Osteoblast (primary cell): ENCODE data around the gene NELL1. TPM values are rescaled to one million over a fixed set of nuclear protein-coding genes. Genes with fewer than 3 reads are reported as not detected.

Source experiments
- DNase-seq: peaks from one replicate; pipeline ENCODE4 v3.0.0; 2011; ENCODE audit warnings: low spot score, mixed read lengths; ENCODE audit not compliant: insufficient read length; ENCODE audit errors: missing footprints
- H2AFZ ChIP-seq: 2 replicates; pipeline ENCODE4 v1.6.0; 2011; ENCODE audit warnings: mild to moderate bottlenecking, low read length
- H3K27ac ChIP-seq: 2 replicates; pipeline ENCODE4 v1.5.1; 2011; ENCODE audit warnings: mild to moderate bottlenecking, low read depth, low read length, moderate library complexity
- H3K27me3 ChIP-seq: 2 replicates; pipeline ENCODE4 v1.6.0; 2012; ENCODE audit warnings: mild to moderate bottlenecking, control low read depth, inconsistent platforms, low read length, moderate library complexity; ENCODE audit not compliant: insufficient read depth
- H3K36me3 ChIP-seq: 2 replicates; pipeline ENCODE4 v1.5.1; 2011; ENCODE audit warnings: mild to moderate bottlenecking, low read length, control low read depth, moderate library complexity; ENCODE audit not compliant: insufficient read depth
- H3K4me1 ChIP-seq: 2 replicates; pipeline ENCODE4 v1.5.1; 2011; ENCODE audit warnings: mild to moderate bottlenecking, low read length, control low read depth, moderate library complexity; ENCODE audit not compliant: insufficient read depth
- H3K4me2 ChIP-seq: 2 replicates; pipeline ENCODE4 v1.6.0; 2011; ENCODE audit warnings: mild to moderate bottlenecking, low read length; ENCODE audit not compliant: insufficient read depth
- H3K4me3 ChIP-seq: fragments of 200-600 bp; sonication (generic); 3 replicates; pipeline ENCODE4 v1.5.1; 2012; ENCODE audit warnings: mild to moderate bottlenecking, low read length, inconsistent platforms; ENCODE audit not compliant: insufficient read depth
- H3K79me2 ChIP-seq: 2 replicates; pipeline ENCODE4 v1.6.0; 2012; ENCODE audit warnings: mild to moderate bottlenecking, low read length, control low read depth, inconsistent platforms; ENCODE audit not compliant: insufficient read depth
- H3K9me3 ChIP-seq: 2 replicates; pipeline ENCODE4 v1.5.1; 2011; ENCODE audit warnings: low read depth, low read length, control low read depth
- H4K20me1 ChIP-seq: 2 replicates; pipeline ENCODE4 v1.6.0; 2012; ENCODE audit warnings: mild to moderate bottlenecking, low read length, control low read depth; ENCODE audit not compliant: insufficient read depth
- total RNA-seq: library from RNA; depleted of rRNA; stranded (reverse); fragments of >200 nt; gene quantifications from 2 replicates; pipeline ENCODE4 v1.2.3, GENCODE V29; 2012
- TF ChIP-seq, protein P1 (sequence below): IDR thresholded peaks from 2 replicates; pipeline ENCODE4 v1.5.1; 2011; ENCODE audit warnings: mild to moderate bottlenecking, low read depth, low read length, moderate library complexity; ENCODE audit errors: extremely low read depth

The NELL1 gene
- total RNA-seq, 1 donor: not detected

GRCh38 chr11:21174781-21175180, 505.4 kb downstream of the NELL1 start:
- Histone ChIP-seq H3K9me3 (peaks cover 9% of the 10 kb centered on the region), H3K27me3 (no peaks in the 10 kb centered on the region), H3K4me1 (no peaks in the 10 kb centered on the region), H3K27ac (no peak overlapping the region), H3K4me3 (no peak overlapping the region), H4K20me1 (no peaks in the 10 kb centered on the region), H3K36me3 (no peaks in the 10 kb centered on the region), H2AFZ (no peak overlapping the region), H3K79me2 (no peaks in the 10 kb centered on the region), H3K4me2 (no peak overlapping the region)
- DNase-seq: no peak
- TF ChIP-seq, protein P1, sequence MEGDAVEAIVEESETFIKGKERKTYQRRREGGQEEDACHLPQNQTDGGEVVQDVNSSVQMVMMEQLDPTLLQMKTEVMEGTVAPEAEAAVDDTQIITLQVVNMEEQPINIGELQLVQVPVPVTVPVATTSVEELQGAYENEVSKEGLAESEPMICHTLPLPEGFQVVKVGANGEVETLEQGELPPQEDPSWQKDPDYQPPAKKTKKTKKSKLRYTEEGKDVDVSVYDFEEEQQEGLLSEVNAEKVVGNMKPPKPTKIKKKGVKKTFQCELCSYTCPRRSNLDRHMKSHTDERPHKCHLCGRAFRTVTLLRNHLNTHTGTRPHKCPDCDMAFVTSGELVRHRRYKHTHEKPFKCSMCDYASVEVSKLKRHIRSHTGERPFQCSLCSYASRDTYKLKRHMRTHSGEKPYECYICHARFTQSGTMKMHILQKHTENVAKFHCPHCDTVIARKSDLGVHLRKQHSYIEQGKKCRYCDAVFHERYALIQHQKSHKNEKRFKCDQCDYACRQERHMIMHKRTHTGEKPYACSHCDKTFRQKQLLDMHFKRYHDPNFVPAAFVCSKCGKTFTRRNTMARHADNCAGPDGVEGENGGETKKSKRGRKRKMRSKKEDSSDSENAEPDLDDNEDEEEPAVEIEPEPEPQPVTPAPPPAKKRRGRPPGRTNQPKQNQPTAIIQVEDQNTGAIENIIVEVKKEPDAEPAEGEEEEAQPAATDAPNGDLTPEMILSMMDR: no peak

GRCh38 chr11:21177379-21177778, 508.0 kb downstream of the NELL1 start:
- H3K27ac ChIP-seq: no peak overlapping the region
- no peaks in the 10 kb centered on the region for H3K79me2 ChIP-seq
- H4K20me1 ChIP-seq: no peaks in the 10 kb centered on the region
- H3K36me3 ChIP-seq: no peaks in the 10 kb centered on the region
- no peak overlapping the region for H3K4me3 ChIP-seq
- no peak for DNase-seq
- H2AFZ ChIP-seq: no peak overlapping the region
- TF ChIP-seq, protein P1: no peak
- no peaks in the 10 kb centered on the region for H3K27me3 ChIP-seq
- H3K9me3 ChIP-seq: peaks cover 6% of the 10 kb centered on the region
- no peak overlapping the region for H3K4me2 ChIP-seq
- no peaks in the 10 kb centered on the region for H3K4me1 ChIP-seq

DNA sequence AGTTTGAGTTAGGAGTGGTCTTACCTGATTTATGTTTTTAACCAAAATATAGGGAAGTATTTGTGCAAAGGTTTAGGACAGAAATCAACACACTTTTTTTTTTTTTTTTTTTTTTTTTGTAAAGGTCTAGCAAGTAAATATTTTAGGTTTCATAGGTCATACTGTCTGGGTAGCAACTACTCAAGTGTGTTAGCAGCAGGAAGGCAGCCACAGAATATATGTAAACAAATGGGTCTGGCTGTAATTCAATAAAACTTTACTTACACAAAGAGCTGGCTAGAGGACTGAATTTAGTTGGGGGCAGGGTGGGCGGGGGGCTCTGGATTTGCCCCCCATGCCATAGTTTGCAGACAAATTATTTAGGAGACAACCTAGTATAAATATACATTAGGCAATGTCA, 510.4 kb downstream of the NELL1 start:
- H3K79me2 ChIP-seq: no peaks in the 10 kb centered on the region
- TF ChIP-seq, protein P1: no peak
- no peak overlapping the region for H3K4me2 ChIP-seq
- no peak overlapping the region for H3K27ac ChIP-seq
- H4K20me1 ChIP-seq: no peaks in the 10 kb centered on the region
- no peaks in the 10 kb centered on the region for H3K4me1 ChIP-seq
- H3K36me3 ChIP-seq: no peaks in the 10 kb centered on the region
- H2AFZ ChIP-seq: no peak overlapping the region
- no peaks in the 10 kb centered on the region for H3K27me3 ChIP-seq
- DNase-seq: no peak
- peaks cover 3% of the 10 kb centered on the region for H3K9me3 ChIP-seq
- H3K4me3 ChIP-seq: no peak overlapping the region

- no peaks in the 10 kb centered on the region for H3K79me2 ChIP-seq
- H3K4me2 ChIP-seq: no peak overlapping the region
- no peaks in the 10 kb centered on the region for H3K36me3 ChIP-seq
- DNase-seq: no peak
- no peaks in the 10 kb centered on the region for H4K20me1 ChIP-seq
- no peak overlapping the region for H3K27ac ChIP-seq
- no peak overlapping the region for H3K4me3 ChIP-seq
- TF ChIP-seq, protein P1: no peak
- H3K9me3 ChIP-seq: peaks cover 3% of the 10 kb centered on the region
- no peaks in the 10 kb centered on the region for H3K4me1 ChIP-seq
- H2AFZ ChIP-seq: no peak overlapping the region
- no peaks in the 10 kb centered on the region for H3K27me3 ChIP-seq
Observed at GRCh38 chr11:21180182-21180581, 510.8 kb downstream of the NELL1 start.
